Jurkat, Clone E6-1 (cell line): ENCODE measurements around the gene ZNF670.
A peak's percentile ranks its signal among the peaks of the same experiment; 100 is the strongest.

ENCODE experiments used
- DNase-seq: peaks from one replicate; pipeline ENCODE4 v3.0.0-alpha.2; 2011; ENCODE audit warnings: low read depth, low spot score
- H3K4me3 ChIP-seq: 2 replicates; pipeline ENCODE4 v1.5.1; 2011; ENCODE audit warnings: mild to moderate bottlenecking, low read length, control low read depth, moderate library complexity

The ZNF670 gene

DNA sequence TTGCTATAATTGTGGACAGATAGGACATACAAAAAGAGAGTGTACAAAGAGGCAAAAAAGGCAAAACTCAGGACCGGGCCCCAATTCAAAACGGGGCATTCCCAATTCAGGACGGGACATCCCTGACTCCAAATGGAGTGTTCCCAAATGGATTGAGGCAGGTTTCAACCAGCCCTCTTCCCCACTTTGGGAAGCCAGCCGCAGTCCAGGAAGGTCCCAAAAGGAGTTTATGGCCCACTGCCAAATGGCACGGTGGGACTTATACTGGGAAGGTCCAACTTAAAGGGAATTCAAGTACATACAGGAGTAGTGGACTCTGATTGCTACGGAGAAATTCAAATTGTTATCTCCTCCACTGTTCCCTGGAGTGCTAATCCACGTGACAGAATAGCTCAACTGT is 29.1 kb upstream of the ZNF670 start:
- no peak overlapping the region for H3K4me3 ChIP-seq
- DNase-seq = no peak

DNA sequence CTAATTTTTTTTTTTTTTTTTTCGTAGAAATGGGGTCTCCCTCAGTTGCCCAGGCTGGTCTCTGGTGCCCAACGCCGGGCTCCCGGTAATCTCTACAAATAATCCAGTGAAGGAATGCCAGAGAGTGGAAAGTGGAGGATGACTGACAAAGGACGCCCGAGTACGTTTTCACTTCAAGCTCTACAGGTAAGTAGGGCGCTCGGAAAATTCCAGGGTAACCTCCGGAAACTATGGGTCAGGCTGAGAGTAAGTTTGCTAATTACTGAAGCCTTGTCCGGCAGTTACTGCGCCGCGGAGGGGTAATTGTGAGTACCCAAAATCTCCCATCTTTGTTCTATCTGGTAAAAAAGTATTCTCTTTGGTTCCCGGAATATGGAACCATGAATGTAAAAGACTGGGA is 27.4 kb upstream of the ZNF670 start:
- DNase-seq = no peak
- no peak overlapping the region for H3K4me3 ChIP-seq

DNA sequence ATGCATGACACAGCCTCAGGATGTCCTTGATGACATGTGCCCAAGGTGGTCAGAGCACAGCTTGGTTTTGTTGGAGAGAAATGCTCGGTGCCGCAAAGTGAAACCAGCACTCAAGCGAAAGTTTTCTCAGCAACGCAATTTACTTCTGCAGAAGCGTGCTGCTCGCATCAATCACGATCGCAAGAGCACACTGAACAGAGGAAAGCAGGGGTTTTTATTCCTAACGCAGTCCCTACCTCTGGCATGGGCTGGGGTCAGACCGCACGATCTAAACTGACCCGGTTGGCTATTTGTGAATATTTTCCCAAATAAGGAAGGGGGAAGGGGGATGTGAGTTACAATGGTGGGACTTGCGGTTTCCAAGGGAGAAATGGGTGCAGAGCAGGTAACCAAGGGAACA is 26.4 kb upstream of the ZNF670 start:
- no peak for DNase-seq
- H3K4me3 ChIP-seq = peak overlapping the region; percentile 74

DNA sequence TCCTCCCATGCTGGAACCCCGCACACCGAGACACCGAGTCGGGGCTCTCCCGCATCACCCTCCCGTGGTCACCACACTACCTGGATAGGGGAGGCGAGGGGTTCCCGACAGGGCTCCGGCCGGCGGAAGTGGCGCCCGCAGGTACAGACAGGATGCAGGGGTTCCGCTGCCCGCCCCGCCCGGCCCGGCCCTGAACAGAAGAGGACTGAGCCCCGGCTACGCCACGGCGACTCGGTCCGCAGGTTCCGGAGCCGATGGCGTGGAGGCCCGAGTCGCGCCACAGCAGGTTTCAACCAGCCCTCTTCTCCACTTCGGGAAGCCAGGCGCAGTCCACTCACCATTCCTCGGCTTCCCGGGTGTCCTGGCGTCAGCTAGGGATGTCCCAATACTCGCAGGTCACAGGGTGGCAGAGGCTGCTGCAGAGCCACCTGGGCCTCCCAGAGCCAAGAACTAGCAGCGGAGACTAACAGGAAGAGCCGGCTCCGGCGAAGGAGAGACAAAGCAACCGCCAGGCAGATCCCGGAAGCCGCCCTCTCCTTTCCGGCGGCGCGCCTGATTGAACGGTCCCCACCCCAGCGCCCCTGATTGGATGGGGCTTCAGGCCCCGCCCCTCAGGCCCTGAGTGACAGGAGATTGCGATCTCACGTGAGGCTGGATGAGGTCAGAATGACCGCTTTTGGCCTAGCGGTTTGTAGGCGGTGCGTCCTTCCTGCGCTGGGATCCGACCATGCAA is 25.4 kb upstream of the ZNF670 start, which contains the start of gene ZNF669:
Gene ZNF669 (minus strand): TSS at position 498 of the 733 bp plus-strand sequence. CDS start 157 bp downstream, at position 341.
- H3K4me3 ChIP-seq = peak within 1 kb of the TSS; percentile 74
- DNase-seq = peak; percentile 92

DNA sequence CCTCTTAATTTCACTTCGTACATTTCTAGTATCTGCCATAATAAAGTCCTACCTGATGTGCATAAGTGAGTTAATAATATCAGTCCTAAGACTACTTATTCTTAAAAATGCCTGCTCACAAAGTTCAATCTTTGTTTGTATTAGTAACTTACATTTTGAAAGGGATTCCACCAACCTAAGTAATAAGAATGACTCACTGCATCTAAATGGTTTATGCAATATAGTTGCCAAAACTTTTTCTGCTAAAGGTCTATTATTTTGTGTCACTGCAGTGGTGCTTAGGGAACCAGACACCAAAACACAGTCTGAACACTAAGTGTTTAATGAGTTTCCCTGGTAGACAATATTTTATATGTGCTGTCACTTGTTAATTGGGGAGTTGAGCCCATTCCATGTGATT is 23.8 kb upstream of the ZNF670 start:
- H3K4me3 ChIP-seq = no peak overlapping the region
- no peak for DNase-seq

DNA sequence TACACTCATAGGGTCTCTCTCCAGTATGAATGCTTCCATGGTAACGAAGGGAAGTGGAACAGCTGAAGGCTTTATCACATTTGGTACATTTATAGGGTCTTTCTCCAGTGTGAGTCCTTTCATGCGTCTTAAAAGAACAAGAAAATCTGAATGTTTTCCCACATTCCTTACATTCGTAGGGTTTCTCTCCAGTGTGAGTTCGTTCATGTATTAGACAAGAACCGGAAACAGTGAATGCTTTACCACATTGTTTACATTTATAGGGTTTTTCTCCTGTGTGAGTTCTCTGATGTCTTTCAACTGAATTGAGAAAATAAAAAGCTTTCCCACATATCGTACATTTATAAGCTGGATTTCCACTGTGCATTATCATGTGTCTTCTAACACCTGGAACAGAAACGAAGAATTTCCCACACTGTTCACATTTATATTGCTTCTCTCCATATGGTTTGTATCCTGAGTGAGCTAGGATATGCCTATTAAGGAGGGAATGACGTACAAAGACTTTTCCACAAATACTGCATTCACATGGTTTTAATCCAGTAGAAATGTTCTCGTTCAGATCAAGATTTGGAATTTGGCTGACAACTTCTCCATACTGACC is 22.2 kb upstream of the ZNF670 start:
- H3K4me3 ChIP-seq = no peak overlapping the region
- no peak for DNase-seq

DNA sequence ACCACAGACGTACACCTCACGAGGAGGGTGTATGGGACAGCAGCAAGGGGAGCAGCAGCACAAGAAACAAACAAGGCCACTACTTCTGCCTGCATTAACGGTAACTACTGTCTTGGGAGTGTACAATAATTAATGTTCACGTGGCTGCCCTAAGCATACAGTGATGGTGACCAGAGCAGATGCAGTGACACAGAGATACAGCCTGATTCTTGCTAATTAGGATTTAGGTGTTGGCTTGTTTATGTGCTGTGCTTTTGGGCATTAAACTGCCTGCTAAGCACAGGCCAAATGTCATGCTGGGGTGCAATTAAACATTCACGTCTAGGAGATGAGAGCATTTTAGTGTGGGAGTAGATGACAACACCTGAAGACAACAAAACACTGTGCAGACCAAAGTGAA is 18.3 kb upstream of the ZNF670 start:
- no peak overlapping the region for H3K4me3 ChIP-seq
- no peak for DNase-seq

DNA sequence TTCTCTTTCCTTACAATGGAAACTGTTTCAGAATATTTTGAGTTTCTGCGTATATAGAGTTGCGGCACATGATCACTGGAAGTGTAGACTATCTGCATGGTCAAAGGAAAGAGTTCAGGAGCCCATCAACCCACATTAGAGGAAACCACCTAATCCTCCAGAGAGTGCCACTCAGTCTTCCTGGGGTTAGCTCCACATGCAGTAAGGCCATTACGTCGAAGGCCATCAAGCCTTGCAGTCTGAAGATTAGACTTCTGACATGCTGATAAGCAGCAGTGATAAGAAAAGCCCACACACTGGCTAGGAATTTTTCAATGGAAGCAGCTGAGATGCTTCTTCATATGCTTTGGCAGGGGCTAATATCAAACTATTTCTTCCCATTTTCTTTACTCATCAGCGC is 17.9 kb upstream of the ZNF670 start:
- DNase-seq = no peak

DNA sequence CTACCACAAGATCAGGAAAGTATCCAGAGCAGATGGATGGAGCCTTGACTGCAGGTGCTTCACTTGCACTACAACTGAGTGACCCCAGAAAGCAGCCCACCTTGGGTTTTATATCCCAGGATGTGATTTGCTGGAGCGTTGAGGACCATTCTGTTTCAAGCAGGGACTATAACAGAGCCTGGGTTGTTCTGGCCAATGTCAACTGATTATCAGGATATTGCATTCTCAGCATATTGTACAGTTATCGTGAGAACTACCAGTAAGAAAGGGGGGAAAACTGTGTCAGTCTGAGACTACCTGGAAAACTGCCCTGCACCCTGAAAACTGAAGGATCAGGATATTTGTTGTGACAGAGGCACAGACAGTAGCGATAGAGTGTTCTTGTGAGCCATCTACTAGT is 17.5 kb upstream of the ZNF670 start:
- no peak overlapping the region for H3K4me3 ChIP-seq
- DNase-seq = no peak

More for the DNA sequence above, 17.9 kb upstream of the ZNF670 start:
- no peak overlapping the region for H3K4me3 ChIP-seq

DNA sequence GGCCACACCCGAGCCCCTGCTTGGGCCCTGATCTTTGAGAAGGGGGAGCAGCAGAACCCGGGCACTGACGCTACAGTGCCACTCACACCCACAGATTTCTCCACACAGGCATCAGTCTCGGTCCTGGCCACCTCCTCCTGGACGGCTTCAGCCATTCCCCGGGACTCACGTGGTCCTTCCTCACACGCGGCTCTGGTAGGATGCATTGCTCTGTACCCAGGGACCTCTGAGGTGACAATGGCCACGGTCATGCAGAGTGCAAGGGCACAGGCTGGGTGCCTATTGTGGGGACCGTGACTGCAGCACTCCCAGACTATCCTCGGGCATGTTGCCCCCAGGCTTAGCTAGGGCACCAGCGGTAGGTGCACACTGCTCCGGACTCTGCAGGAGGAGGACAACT is 11.8 kb upstream of the ZNF670 start:
- H3K4me3 ChIP-seq = no peak overlapping the region
- no peak for DNase-seq

DNA sequence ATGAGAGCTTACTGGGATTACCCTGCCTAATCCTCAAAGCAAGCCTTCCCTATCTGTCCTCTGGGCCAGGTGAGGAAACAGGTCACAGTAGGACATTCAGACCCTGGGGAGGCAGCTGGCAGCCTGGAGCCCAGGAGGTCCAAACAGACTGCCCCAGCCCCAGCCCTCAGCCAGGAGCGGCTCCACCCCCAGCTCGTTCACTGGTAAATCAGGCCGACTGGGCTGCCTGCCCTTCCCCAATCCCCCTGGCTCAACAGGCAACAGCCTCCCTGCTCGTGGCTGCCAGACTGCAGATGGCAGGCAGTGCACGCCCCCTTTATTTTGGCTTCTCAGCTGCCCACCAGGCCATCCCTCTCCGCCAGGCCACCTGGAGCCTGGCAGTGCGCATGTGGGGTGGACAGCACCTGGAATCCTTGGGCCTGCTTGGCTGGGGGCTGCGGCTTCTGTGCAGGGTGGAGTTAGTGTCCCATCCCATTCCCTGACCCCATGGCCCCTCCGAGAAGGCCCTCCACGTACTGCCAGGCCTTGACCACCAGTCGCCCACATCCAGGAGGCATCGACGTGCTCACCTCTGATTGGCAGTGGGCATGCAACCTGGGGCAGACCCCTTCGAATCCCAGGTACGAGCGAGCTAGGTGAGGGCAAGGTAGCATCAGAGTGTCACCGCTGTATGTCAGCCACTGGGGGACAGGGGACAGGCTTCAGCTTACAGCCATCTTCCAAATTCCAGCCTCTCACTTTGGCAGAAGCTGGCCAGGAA is 11.2 kb upstream of the ZNF670 start:
- no peak overlapping the region for H3K4me3 ChIP-seq
- no peak for DNase-seq

DNA sequence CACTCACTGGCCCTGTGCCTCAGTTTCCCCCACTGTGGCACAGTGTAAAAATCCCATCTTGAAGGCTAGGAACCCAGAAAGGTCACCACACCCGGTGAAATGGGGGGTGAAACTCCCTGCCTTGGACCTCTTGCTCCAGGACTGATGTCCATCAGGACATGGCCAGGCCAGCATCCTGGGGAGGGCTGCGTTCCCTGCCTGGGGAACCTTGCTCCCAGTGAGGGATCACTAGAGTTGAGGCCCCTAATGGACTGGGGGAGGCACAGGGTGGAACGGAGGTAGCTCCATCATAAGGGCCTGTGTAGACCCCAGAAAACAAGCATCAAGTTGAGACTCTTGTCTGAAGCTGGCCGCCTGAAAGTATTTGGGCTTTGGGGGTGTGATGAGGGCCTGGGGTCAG is 10.4 kb upstream of the ZNF670 start:
- H3K4me3 ChIP-seq = no peak overlapping the region

DNA sequence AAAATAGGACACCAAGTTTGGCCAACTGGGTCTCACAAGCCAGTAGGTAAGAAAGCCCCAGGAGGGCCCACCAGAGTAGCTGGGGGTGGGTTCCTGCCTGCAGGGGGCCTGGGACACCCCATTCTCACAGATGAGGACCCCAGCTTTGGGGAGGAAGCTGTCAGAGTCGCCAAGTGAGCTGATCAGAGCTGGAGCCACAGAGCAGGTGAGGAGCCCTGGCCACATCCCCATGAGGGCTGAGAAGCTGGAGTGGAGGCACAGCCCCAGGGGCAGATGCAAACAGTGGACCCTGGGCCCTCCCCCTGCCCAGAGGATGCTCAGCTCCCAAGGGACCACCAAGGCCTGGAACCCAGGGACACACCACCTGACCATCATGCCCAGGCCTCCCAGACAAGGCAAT is 8.6 kb upstream of the ZNF670 start:
- no peak overlapping the region for H3K4me3 ChIP-seq
- no peak for DNase-seq

More for the DNA sequence above, 10.4 kb upstream of the ZNF670 start:
- DNase-seq = no peak

DNA sequence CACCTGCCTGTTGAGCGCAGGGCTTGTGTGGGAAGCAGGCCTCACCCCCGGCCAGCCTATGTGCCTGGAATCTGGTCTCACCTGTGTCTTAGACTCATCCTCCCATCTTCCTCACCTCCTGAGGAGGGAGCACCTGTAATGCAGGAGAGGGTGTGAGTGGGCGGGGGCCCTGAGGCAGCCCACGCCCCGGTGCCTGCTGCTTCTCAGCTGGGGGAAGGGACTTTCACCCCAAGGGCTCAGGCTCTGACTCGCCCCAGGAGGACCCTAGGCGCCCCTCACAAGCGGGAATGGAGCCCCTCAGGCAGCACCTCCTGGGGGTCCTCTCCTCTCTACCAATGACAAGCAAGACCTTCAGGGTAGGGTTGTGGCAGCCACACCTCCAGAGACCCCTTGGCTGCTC is 6.7 kb upstream of the ZNF670 start:
- no peak for DNase-seq
- no peak overlapping the region for H3K4me3 ChIP-seq

DNA sequence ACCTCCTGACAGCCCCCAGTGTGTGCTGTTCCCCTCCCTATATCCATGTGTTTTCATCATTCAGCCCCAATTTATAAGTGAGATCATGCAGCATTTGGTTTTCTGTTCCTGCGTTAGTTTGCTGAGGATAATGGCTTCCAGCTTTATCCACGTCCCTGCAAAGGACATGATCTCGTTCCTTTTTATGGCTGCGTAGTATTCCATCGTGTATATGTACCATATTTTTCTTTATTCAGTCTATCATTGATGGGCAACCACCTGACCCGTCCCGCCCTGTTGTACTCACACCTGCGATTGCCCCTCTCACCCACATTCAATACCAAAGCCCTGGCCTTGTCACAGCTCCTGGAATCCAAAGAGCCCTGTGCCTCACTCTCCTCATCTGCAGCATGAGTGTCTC is 6.2 kb upstream of the ZNF670 start:
- no peak overlapping the region for H3K4me3 ChIP-seq
- DNase-seq = no peak

DNA sequence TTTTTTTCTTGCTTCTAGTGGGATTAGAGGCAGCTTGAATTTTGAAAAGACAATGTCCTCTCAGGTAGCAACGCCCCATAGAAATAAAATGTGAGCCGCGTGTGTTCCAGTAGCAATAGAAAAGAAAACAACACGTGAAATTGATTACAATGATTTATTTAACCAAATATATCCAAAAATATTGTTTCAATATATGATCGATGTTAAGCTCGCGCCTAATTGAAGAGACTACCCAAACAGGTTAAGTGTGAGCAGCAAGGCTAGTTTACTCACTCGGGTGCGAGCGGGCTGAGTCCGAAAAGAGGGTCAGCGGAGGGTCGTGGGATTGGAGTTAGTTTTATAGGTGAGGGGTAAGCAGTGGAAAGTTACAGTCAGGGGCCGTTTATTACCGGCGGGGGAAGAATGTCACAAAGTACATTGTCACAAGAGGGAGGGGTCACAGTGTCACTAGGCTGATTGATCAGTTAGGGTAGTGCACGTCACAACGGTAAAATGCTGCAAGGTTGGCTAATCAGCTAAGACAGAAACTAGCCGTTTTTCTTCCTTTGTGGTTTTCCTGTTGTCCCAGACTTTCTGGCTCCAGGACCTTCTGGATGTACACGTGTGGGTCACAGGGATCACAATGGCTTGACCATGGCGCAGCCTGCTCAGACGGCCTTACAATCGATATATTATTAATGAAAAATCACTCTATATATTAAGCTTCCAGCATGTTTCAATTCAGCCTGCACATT is 697 bp upstream of the ZNF670 start:
- no peak for DNase-seq
- H3K4me3 ChIP-seq = peak overlapping the region; percentile 88

DNA sequence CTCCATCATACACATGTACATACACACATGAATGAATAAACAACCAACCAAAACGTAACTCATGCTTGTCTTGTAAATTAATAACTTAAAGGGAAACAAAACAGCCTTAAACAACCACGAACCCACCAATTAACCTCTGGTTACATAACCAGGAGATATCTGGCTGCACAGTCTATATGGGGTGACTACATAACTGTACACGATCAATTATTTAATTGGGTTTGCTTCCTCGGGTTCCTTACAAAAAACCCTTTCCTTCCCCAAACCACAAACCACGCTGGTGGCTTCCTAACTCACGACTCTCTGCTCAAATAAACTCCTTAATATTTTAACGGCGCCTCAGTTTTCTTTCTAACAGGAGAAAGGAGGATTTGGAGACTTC is 744 bp downstream of the ZNF670 start:
- peak overlapping the region; percentile 88 for H3K4me3 ChIP-seq
- peak; percentile 34 for DNase-seq

DNA sequence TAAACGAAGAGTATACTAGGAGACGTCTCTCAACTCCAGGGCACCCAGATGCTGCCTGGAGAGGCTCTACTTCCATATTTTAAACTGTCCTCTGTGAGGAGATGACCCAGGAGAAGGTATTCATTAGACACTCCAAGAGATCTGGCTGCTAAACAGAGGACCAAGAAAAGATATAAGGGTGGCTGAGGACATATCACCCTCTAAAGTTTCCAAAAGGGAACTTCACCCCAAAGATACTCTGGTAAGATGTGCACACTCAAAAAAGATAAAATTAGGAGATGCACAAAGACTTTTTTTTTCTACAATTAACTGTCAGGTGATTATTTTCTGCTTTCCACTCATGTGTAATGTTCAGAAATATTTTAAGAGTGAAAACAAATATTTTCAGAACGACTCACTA is 1.4 kb downstream of the ZNF670 start:
- H3K4me3 ChIP-seq = no peak overlapping the region
- no peak for DNase-seq

DNA sequence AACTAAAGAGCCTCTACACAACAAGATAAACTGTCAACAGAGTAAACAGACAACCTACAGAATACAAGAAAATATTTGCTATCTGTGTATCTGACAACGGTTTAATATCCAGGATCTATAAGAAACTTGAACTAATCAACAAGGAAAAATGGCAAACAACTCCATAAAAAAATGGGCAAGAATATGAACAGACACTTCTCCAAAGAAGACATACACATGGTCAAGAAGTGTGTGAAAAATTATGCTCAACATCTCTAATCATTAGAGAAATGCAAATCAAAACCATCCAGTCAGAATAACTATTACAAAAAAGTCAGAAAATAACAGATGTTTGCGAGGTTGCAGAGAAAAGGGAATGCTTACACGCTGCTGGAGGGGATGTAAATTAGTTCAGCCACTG is 8.0 kb downstream of the ZNF670 start:
- no peak for DNase-seq

DNA sequence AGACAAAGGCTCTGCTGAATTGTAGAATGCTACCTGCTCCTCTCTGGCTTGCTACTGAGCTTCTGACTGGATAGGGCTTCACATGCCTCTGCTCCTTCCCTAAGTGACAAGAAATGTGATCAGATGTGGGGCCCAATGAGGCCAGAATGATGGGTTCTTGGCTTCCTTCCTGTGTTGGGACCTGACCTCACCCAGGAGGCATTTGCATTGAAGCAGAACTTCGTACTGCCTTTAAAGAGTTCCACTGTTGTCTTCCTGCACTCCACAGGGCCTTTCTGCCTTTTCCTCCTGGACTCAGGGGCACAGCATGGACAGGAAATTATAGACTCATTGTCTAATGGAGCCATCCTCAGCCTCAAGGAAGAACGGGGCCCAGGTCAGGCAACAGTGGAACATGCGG is 14.3 kb downstream of the ZNF670 start:
- no peak overlapping the region for H3K4me3 ChIP-seq
- DNase-seq = no peak

More for the DNA sequence above, 8.0 kb downstream of the ZNF670 start:
- H3K4me3 ChIP-seq = no peak overlapping the region
